ENCODE results near the gene MKNK2.

DNA sequence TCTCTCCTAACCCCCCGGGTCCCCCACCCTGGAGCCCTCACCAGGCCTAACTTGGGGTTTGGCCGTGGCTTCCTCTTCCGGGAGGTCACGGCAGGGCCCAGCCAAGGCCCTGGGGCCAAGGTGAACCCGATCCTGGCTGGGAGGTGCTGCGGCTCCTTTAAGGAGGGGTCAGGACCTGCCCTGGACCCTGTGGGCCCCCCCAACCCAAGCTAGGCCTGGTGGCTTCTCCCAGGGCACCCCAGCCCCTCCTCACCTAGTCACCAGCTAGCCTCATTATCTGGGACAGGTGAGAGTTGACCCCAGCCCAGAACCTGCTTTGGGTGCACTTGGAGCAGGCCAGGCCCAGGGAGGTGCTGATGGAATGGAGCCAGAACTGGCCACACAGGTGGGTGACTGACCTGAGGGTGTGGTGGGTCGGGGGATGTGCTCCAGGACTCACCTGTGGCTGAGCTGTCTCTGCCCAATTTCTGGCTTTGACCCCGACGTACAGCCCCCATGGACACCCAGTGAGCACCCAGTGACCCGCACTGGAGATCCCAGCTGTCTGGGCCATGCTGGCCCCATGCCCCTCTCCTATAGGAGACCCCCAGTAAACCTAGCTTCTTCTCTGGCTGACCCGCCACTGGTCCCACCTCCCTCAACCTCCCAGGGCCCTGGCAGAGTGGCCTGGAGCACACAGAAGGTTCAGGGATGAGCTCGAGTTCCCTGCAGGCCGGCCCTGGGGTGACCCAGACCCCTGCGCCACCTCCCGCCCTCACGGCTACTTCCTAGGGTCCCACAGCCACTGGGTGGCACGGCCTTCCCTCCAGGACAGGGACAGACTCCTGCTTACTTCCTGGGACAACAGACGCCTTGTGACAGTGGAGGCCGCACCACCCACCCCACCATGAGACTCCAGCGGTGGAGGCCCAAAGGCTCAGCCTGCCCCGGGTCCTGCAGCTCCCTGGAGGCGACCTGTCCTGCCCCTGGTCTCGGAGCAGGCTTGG is 6.7 kb upstream of the MKNK2 start:
- TF ChIP-seq, protein P1, sequence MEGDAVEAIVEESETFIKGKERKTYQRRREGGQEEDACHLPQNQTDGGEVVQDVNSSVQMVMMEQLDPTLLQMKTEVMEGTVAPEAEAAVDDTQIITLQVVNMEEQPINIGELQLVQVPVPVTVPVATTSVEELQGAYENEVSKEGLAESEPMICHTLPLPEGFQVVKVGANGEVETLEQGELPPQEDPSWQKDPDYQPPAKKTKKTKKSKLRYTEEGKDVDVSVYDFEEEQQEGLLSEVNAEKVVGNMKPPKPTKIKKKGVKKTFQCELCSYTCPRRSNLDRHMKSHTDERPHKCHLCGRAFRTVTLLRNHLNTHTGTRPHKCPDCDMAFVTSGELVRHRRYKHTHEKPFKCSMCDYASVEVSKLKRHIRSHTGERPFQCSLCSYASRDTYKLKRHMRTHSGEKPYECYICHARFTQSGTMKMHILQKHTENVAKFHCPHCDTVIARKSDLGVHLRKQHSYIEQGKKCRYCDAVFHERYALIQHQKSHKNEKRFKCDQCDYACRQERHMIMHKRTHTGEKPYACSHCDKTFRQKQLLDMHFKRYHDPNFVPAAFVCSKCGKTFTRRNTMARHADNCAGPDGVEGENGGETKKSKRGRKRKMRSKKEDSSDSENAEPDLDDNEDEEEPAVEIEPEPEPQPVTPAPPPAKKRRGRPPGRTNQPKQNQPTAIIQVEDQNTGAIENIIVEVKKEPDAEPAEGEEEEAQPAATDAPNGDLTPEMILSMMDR (IDR thresholded peaks at IDR 0.05) = no peak
- TF ChIP-seq EP300 (IDR thresholded peaks at IDR 0.05; ENCODE audit: low read depth) = no peak
- TF ChIP-seq POLR2A (IDR thresholded peaks at IDR 0.05) = no peak

Data from transverse colon (tissue), 3 donors.